GM12891 (cell line): ENCODE results near the gene PCK1.

Source experiments
- DNase-seq: peaks from one replicate; pipeline ENCODE4 v3.0.0; 2011; ENCODE audit warnings: low spot score; ENCODE audit not compliant: insufficient read length
- FAIRE-seq: peaks from 2 replicates; lab custom pipeline; 2011; peaks lifted over from hg19 to GRCh38; lab: Jason Lieb, UNC
- PAX5 ChIP-seq: IDR thresholded peaks from 2 replicates; pipeline ENCODE4 v1.6.1; 2011; ENCODE audit warnings: low read length, moderate library complexity, mild to moderate bottlenecking; ENCODE audit not compliant: insufficient read depth, severe bottlenecking
- POLR2A ChIP-seq: IDR thresholded peaks from 2 replicates; pipeline ENCODE4 v1.6.1; 2011; ENCODE audit warnings: low read depth, low read length, control low read depth
- POLR2AphosphoS5 ChIP-seq: IDR thresholded peaks from 2 replicates; pipeline ENCODE4 v1.6.1; 2011; ENCODE audit warnings: low read depth, low read length, control low read depth
- POU2F2 ChIP-seq: IDR thresholded peaks from 2 replicates; pipeline ENCODE4 v1.6.1; 2011; ENCODE audit warnings: low read depth, mild to moderate bottlenecking, control low read depth, low read length, moderate library complexity
- SPI1 ChIP-seq: IDR thresholded peaks from 2 replicates; pipeline ENCODE4 v1.6.1; 2011; ENCODE audit warnings: low read depth, low read length, control low read depth
- TAF1 ChIP-seq: IDR thresholded peaks from 2 replicates; pipeline ENCODE4 v1.6.1; 2011; ENCODE audit warnings: low read depth, low read length, control low read depth

PCK1 gene

DNA sequence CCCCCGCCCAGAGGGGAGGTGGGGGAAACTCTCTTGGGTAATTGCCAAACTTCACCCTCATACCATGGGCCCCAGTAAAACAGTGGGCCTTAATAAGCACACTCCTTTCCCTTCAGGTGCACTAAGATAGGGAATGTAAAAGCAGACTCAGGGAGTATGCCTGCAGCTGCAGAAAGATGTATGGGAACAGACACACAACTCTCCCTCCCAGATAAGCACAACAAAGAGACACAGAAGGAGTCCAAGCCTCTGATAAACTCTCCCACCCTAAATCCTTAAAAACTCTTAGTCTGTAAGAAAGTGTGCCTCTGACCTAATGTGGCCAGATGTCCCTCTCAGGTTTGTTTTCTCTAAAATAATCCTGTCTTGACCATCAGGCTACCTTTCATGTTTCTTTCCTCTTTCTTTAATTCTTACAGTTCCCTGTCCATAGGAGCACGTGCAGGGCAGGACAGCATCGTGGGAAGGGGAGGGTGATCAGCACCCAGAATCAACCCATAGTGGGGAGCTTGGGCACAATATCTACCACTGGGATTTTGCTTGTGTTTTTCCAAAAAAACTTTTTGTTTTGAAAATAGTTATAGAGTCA, 24.7 kb upstream of the PCK1 start:
- TF ChIP-seq POLR2A (no peak), POLR2AphosphoS5 (no peak), POU2F2 (no peak), TAF1 (no peak), SPI1 (no peak), PAX5 (no peak)
- no peak for FAIRE-seq
- no peak for DNase-seq

DNA sequence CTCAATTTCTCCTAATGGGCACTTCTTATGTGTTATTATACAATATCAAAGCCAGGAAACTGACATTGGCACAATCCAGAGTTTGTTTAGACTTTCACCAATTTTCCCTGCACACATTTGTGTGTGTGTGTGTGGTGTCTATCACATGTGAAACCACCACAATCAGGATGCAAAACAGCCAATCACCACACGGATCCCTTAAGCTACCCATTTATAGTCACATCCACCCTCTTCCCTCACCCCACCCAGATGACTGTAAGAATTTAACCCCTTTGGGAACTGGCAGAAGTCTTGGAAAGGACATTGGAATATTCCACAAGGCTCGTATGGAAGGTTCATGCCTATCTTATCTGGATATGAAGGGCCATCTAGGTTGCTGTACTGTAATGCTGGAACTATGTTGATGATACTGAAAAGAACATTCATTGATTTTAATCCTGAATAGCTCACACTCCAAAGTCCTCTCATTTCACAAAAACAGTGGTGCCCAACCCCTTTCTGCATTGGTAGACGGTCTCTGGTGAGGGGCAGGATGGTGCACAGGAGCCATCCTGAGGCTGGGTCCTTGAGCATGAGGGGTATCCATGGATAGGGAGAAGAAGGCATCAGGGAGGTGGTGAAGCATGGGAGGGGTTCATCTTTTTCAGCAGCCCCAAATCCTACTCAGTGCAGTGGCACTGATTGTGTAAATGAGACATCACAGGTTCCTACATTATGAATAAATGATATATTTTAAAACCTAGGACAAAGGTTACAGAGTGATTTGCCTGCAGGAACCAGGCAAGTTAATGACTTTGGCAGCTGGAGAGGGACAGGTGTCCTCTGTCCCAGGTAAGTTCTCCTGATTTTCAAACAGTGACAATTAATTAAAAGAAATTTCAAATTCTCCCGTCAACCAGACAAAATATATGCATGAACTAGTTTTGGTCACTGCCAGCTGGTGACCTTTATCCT, 23.9 kb upstream of the PCK1 start:
- FAIRE-seq, result no peak
- no peak for DNase-seq
- TF ChIP-seq TAF1 (no peak), SPI1 (no peak), POLR2AphosphoS5 (no peak), PAX5 (no peak)

- TF ChIP-seq POU2F2 (no peak), TAF1 (no peak), PAX5 (no peak), POLR2AphosphoS5 (no peak), SPI1 (no peak), POLR2A (no peak)
- FAIRE-seq, result no peak
These were observed 23.1 kb upstream of the PCK1 start for GRCh38 chr20:57537822-57538221.

GRCh38 chr20:57539889-57540288, 21.0 kb upstream of the PCK1 start:
- no peak for DNase-seq
- TF ChIP-seq POU2F2 (no peak), PAX5 (no peak), TAF1 (no peak), POLR2A (no peak), POLR2AphosphoS5 (no peak), SPI1 (no peak)
- no peak for FAIRE-seq

More at GRCh38 chr20:57537822-57538221, 23.1 kb upstream of the PCK1 start:
- DNase-seq, result no peak

GRCh38 chr20:57540890-57541580, 19.9 kb upstream of the PCK1 start:
- TF ChIP-seq POLR2AphosphoS5, result no peak
- no peak for TF ChIP-seq TAF1
- TF ChIP-seq POU2F2, result no peak
- no peak for TF ChIP-seq PAX5
- TF ChIP-seq SPI1, result no peak
- no peak for TF ChIP-seq POLR2A
- DNase-seq, result no peak
- no peak for FAIRE-seq

DNA sequence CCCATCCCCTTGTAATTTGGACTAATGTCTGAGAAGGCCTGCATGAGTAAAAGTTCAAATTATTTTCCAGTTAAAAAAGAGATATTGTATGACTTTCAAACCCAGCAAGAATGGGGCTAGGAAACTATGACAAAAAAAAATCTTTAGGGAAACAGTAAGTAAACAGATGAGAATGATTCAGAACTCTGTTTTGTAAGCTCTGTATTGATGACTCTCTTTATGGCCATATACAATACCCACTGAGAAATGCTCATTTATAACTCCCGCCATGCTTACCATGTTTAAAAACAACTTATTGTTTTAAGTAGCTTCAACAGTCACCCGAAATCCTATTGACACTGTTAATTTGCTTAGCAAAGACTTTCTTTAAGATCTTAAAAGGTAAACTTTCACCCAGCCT, 17.2 kb upstream of the PCK1 start:
- TF ChIP-seq PAX5 (no peak), TAF1 (no peak)
- FAIRE-seq (no peak), DNase-seq (no peak)

GRCh38 chr20:57544838-57545564, 15.9 kb upstream of the PCK1 start:
- no peak for DNase-seq
- TF ChIP-seq PAX5 (no peak), POLR2AphosphoS5 (no peak), POLR2A (no peak), POU2F2 (no peak), SPI1 (no peak), TAF1 (no peak)
- no peak for FAIRE-seq

DNA sequence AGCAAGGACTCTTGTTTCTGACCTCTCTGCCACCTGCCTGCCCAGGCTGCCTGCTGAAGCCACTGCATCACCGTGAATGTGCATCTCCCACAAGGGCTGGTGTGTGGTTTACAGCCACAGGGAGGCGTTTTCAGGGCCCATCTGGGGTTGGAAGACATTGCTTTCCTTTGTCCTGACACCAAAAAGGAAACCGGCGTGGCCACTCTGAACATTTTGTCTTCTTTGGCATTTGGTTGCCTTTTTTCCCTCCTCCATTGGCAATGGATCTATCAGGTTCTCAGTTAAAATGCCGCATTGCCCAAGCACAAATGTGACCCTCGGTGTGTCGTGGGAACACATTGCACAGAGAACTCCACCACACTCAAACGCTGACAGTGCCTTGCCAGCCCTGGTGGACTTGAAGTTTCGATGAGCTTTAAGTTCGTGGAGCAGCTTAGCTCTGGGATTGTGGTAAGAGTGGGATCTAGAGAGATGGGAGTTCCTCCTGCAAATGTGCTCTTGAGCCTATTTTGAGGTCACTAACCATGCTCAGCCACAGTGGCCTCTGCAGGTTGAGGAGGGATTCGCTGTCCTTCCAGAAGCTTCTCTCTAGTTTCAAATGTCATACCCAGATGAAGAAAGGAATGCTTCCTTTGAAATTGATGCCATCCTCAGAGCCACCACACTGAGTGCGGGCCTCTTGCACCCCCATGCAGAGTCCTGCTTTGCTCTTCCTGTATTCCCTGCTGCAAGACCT, 14.8 kb upstream of the PCK1 start:
- FAIRE-seq (no peak), DNase-seq (no peak)
- TF ChIP-seq POU2F2 (no peak), PAX5 (no peak), TAF1 (no peak), SPI1 (no peak), POLR2AphosphoS5 (no peak), POLR2A (no peak)
